A673 (cell line): Measurements from ENCODE around the gene ARFGAP2. TPM values are rescaled to one million over a fixed set of nuclear protein-coding genes. Genes with fewer than 3 reads are reported as not detected.

ENCODE experiments used
- BruUV-seq: library from RNA; stranded (reverse); fragments of 400-500 nt; replicated peaks from 2 replicates; lab custom pipeline; 2021; lab: Mats Ljungman, UMichigan
- CTCF ChIA-PET: fragments of 300-600 bp; sonication (Branson Sonifier 250); formaldehyde crosslinking; loops from one replicate; lab custom pipeline; 2022; ENCODE audit warnings: antibody characterized with exemption; lab: Charles Lee
- POLR2A ChIA-PET: fragments of 300-600 bp; sonication (Branson Sonifier 250); formaldehyde crosslinking; loops from one replicate; lab custom pipeline; 2022; ENCODE audit warnings: antibody characterized with exemption; ENCODE audit not compliant: low non-redundant PET; lab: Charles Lee
- DNase-seq: peaks from one replicate; pipeline ENCODE4 v3.0.0-alpha.2; 2015; ENCODE audit warnings: low spot score
- H3K27ac ChIP-seq: fragments of 200-600 bp; sonication (generic); 2 replicates; pipeline ENCODE4 v1.5.1; 2016; ENCODE audit warnings: mixed run types, low read depth, mild to moderate bottlenecking, mixed read lengths, antibody characterized with exemption, low read length; ENCODE audit not compliant: poor library complexity, severe bottlenecking
- H3K27me3 ChIP-seq: fragments of 200-600 bp; sonication (generic); replicated peaks from 2 replicates; pipeline ENCODE4 v1.6.1; 2017; ENCODE audit warnings: mixed run types, low read depth, mild to moderate bottlenecking, mixed read lengths, antibody characterized with exemption, low read length; ENCODE audit not compliant: insufficient read depth, poor library complexity
- H3K36me3 ChIP-seq: fragments of 200-600 bp; sonication (generic); 2 replicates; pipeline ENCODE4 v1.6.1; 2016; ENCODE audit warnings: mixed run types, mild to moderate bottlenecking, mixed read lengths, antibody characterized with exemption, low read length; ENCODE audit not compliant: insufficient read depth, poor library complexity, severe bottlenecking
- H3K4me1 ChIP-seq: fragments of 200-600 bp; sonication (generic); 2 replicates; pipeline ENCODE4 v1.6.1; 2017; ENCODE audit warnings: mixed run types, mild to moderate bottlenecking, mixed read lengths, antibody characterized with exemption, low read length; ENCODE audit not compliant: insufficient read depth, poor library complexity, severe bottlenecking
- H3K4me3 ChIP-seq: fragments of 200-600 bp; sonication (generic); 2 replicates; pipeline ENCODE4 v1.5.1; 2016; ENCODE audit warnings: low read depth, mixed run types, mild to moderate bottlenecking, mixed read lengths, low read length; ENCODE audit not compliant: poor library complexity, severe bottlenecking
- H3K9me3 ChIP-seq: fragments of 200-600 bp; sonication (generic); 2 replicates; pipeline ENCODE4 v1.6.1; 2016; ENCODE audit warnings: mixed run types, low read depth, mild to moderate bottlenecking, mixed read lengths, antibody characterized with exemption, low read length; ENCODE audit not compliant: poor library complexity, severe bottlenecking
- EZH2 ChIP-seq: fragments of 200-600 bp; sonication (generic); IDR thresholded peaks from 2 replicates; pipeline ENCODE4 v1.6.1; 2017; ENCODE audit warnings: borderline replicate concordance, low read depth, mild to moderate bottlenecking, mixed read lengths, antibody characterized with exemption, low read length; ENCODE audit not compliant: poor library complexity, severe bottlenecking
- intact Hi-C: fragments of 100-400 bp; cut with micrococcal nuclease; formaldehyde crosslinking; loops from one replicate; pipeline ENCODE4 v1.10.0; 2022; ENCODE audit not compliant: unreplicated experiment
- total RNA-seq: library from RNA; stranded (reverse); gene quantifications from 2 replicates; pipeline ENCODE4 v1.2.3, GENCODE V29; 2021
- TF ChIP-seq, protein P1 (sequence below): fragments of 300-800, 200-600 bp; sonication (generic); conservative IDR thresholded peaks from 2 replicates; pipeline ENCODE4 v1.5.1; 2017; ENCODE audit warnings: low read depth, mild to moderate bottlenecking, antibody characterized with exemption, low read length, moderate library complexity, mixed read lengths

The ARFGAP2 gene
- total RNA-seq, 1 experiment from 2014 or later: 179 TPM

DNA sequence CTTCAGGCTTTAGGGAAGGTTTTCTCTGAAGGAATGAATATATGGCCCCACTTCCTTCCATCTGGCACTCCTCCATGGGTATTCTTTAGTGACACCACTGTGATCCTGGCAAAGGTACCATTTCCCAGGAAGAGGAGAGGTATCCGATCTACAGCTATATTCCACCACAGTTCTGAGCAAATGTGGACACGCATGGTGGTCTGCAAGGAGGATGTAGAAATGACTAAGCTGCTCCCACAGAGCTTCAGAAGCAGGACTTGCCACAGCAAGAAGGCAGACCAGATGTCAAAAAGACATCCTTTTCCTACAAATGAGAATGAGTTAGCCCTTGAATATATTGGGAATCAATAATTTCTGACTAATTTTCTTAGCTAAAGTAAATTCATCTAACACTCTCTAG lies 45.5 kb downstream of the ARFGAP2 start:
- Histone ChIP-seq H3K9me3 (no peaks in the 10 kb centered on the region), H3K27me3 (no peaks in the 10 kb centered on the region), H3K4me3 (no peak overlapping the region), H3K27ac (no peak overlapping the region), H3K4me1 (no peaks in the 10 kb centered on the region), H3K36me3 (no peaks in the 10 kb centered on the region)
- TF ChIP-seq, protein P1, sequence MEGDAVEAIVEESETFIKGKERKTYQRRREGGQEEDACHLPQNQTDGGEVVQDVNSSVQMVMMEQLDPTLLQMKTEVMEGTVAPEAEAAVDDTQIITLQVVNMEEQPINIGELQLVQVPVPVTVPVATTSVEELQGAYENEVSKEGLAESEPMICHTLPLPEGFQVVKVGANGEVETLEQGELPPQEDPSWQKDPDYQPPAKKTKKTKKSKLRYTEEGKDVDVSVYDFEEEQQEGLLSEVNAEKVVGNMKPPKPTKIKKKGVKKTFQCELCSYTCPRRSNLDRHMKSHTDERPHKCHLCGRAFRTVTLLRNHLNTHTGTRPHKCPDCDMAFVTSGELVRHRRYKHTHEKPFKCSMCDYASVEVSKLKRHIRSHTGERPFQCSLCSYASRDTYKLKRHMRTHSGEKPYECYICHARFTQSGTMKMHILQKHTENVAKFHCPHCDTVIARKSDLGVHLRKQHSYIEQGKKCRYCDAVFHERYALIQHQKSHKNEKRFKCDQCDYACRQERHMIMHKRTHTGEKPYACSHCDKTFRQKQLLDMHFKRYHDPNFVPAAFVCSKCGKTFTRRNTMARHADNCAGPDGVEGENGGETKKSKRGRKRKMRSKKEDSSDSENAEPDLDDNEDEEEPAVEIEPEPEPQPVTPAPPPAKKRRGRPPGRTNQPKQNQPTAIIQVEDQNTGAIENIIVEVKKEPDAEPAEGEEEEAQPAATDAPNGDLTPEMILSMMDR: no peak
- TF ChIP-seq EZH2: no peak
- CTCF ChIA-PET: interaction anchor here (0.6 kb wide), 1 partner anchor 32 kb away, joined by 4 read pairs; no protein-coding TSS in a partner anchor
- intact Hi-C loops: no loop called here
- DNase-seq: no peak
- POLR2A ChIA-PET: interaction anchor here (0.6 kb wide), 1 partner anchor 541 kb away, joined by 5 read pairs; no protein-coding TSS in a partner anchor
- no TSS peak for BruUV-seq

DNA sequence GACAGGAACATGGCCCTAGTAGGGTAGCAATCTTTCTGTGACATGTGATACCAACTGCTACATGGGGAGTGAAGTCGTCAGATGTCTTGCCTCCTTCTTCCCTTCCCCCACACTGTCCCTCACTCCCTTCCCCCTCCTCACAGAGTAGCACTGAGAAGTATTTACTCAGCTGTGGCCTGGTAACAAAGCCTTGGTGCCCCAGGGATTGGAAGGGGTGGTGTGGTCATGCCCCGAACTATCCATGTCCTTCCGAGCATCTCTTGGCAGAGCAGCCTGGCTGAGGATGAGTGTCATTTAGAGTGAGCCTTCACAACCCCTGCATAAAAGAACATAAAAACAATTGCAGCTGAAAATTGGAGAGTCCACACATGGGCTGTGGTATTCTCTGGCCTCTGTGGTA lies 46.1 kb downstream of the ARFGAP2 start:
- Histone ChIP-seq H3K4me3 (no peak overlapping the region), H3K36me3 (no peaks in the 10 kb centered on the region), H3K9me3 (no peaks in the 10 kb centered on the region), H3K4me1 (no peaks in the 10 kb centered on the region), H3K27ac (no peak overlapping the region), H3K27me3 (no peaks in the 10 kb centered on the region)
- no TSS peak for BruUV-seq
- TF ChIP-seq, protein P1: no peak
- TF ChIP-seq EZH2: no peak
- ChIA-PET CTCF (no interaction called here), POLR2A (interaction anchor here (0.6 kb wide), 1 partner anchor 540 kb away, joined by 5 read pairs; no protein-coding TSS in a partner anchor)
- intact Hi-C loops: no loop called here
- no peak for DNase-seq

DNA sequence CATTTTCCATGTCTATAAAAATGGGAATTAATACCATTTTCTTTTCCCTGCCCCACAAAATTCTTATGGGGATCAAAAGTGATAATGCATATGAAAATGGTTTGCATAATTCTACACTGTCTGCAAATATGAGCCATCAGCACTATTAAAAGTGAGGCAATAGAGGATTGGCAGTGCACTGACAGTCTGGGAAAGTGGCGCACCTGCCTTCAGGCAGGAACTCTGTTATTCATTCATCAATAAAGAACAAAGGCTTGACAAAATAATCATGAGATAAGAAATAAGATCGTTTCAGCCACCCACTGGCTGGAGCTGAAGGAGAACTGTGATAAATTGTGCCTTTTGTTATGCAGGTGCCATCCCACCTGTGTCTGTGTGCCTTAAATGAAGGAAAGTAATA lies 49.5 kb downstream of the ARFGAP2 start:
- no peak overlapping the region for H3K4me3 ChIP-seq
- TF ChIP-seq EZH2: no peak
- TF ChIP-seq, protein P1: no peak
- H3K4me1 ChIP-seq: no peaks in the 10 kb centered on the region
- ChIA-PET POLR2A (no interaction called here), CTCF (no interaction called here)
- no peak for DNase-seq
- no peaks in the 10 kb centered on the region for H3K27me3 ChIP-seq
- no TSS peak for BruUV-seq
- no peaks in the 10 kb centered on the region for H3K9me3 ChIP-seq
- H3K36me3 ChIP-seq: no peaks in the 10 kb centered on the region
- H3K27ac ChIP-seq: no peak overlapping the region
- intact Hi-C loops: no loop called here
